Calu3 (cell line): ENCODE results near the gene BCLAF1. TPM values are rescaled to one million over a fixed set of nuclear protein-coding genes. Genes with fewer than 3 reads are reported as not detected.

Source experiments
- BruUV-seq: library from RNA; stranded (reverse); fragments of 400-500 nt; replicated peaks from 2 replicates; lab custom pipeline; 2021; lab: Mats Ljungman, UMichigan
- CTCF ChIA-PET: fragments of 300-600 bp; sonication (Branson Sonifier 250); formaldehyde crosslinking; loops from one replicate; lab custom pipeline; 2022; ENCODE audit warnings: antibody characterized with exemption; lab: Charles Lee
- DNase-seq: peaks from one replicate; pipeline ENCODE4 v3.0.0; 2022
- H3K27ac Mint-ChIP-seq: one replicate; pipeline ENCODE4 v1.8.0; 2022; ENCODE audit warnings: mixed read lengths; ENCODE audit not compliant: unreplicated experiment
- H3K27me3 Mint-ChIP-seq: one replicate; pipeline ENCODE4 v1.8.0; 2022; ENCODE audit warnings: mixed read lengths; ENCODE audit not compliant: unreplicated experiment
- H3K36me3 Mint-ChIP-seq: one replicate; pipeline ENCODE4 v1.8.0; 2022; ENCODE audit warnings: mild to moderate bottlenecking, moderate library complexity, mixed read lengths; ENCODE audit not compliant: insufficient read depth, unreplicated experiment
- H3K4me1 Mint-ChIP-seq: one replicate; pipeline ENCODE4 v1.8.0; 2022; ENCODE audit warnings: mild to moderate bottlenecking, low read depth, mixed read lengths; ENCODE audit not compliant: unreplicated experiment
- H3K4me3 Mint-ChIP-seq: one replicate; pipeline ENCODE4 v1.8.0; 2022; ENCODE audit warnings: mild to moderate bottlenecking, low read depth, moderate library complexity, mixed read lengths; ENCODE audit not compliant: unreplicated experiment
- H3K9me3 Mint-ChIP-seq: one replicate; pipeline ENCODE4 v1.8.0; 2022; ENCODE audit warnings: low read depth, mixed read lengths; ENCODE audit not compliant: unreplicated experiment
- CTCF ChIP-seq: fragments of 200-600 bp; IDR thresholded peaks from one replicate; pipeline ENCODE4 v1.8.0; 2022; ENCODE audit warnings: antibody characterized with exemption; ENCODE audit not compliant: unreplicated experiment
- intact Hi-C: fragments of 100-400 bp; cut with micrococcal nuclease; formaldehyde crosslinking; loops from one replicate; pipeline ENCODE4 v1.10.0; 2022; ENCODE audit not compliant: unreplicated experiment
- total RNA-seq: library from RNA; stranded (reverse); gene quantifications from 2 replicates; pipeline ENCODE4 v1.2.3, GENCODE V29; 2022

Gene BCLAF1
- total RNA-seq, 1 experiment from 2014 or later: 154 TPM

DNA sequence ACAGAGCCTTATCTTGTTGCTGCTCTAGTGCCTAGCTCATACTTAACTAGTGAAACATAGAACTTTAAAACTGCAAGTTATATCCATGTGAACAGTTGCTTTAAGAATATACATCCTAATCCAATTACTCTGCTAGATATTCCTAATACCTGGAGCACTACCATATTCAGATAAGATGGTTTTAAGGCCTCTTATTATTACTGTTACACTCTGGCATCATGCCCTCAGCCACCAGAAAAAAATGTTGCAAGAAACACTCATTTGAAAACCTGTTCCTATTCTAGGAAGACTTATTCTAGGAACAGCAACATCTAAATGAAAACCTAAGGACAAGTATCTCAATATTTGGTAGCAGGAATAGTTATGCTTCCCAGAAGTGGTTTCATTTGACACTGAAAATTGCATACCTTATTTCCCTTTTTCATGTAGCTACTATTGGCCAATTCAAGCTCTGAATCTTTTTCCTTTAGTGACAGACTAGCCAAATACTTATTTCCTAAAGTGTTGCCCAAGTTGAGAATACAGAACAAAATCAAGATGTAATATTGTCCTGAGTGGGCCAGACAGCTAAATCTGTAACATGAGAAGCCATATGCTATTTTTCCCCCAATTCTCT, 34.7 kb downstream of the BCLAF1 start:
- Mint-ChIP-seq H3K4me3 (no peak overlapping the region), H3K9me3 (no peaks in the 10 kb centered on the region)
- intact Hi-C loops: no loop called here

GRCh38 chr6:136253734-136254133, 35.9 kb downstream of the BCLAF1 start:
- CTCF ChIA-PET: interaction anchor here (0.5 to 0.7 kb wide), 2 partner anchors 336 to 1753 kb away, joined by 3 to 8 read pairs; no protein-coding TSS in a partner anchor
- no peak for TF ChIP-seq CTCF
- H3K9me3 Mint-ChIP-seq: no peaks in the 10 kb centered on the region
- no TSS peak for BruUV-seq
- peaks cover 4% of the 10 kb centered on the region for H3K4me1 Mint-ChIP-seq
- H3K27ac Mint-ChIP-seq: no peak overlapping the region
- peaks cover 28% of the 10 kb centered on the region for H3K36me3 Mint-ChIP-seq
- no peak for DNase-seq
- intact Hi-C loops: no loop called here
- no peak overlapping the region for H3K4me3 Mint-ChIP-seq
- no peaks in the 10 kb centered on the region for H3K27me3 Mint-ChIP-seq

More for the DNA sequence above, 34.7 kb downstream of the BCLAF1 start:
- no peak for DNase-seq
- no peak for TF ChIP-seq CTCF
- Mint-ChIP-seq H3K36me3 (peaks cover 18% of the 10 kb centered on the region), H3K27me3 (no peaks in the 10 kb centered on the region), H3K27ac (no peak overlapping the region), H3K4me1 (no peaks in the 10 kb centered on the region)
- BruUV-seq: no TSS peak
- CTCF ChIA-PET: no interaction called here

DNA sequence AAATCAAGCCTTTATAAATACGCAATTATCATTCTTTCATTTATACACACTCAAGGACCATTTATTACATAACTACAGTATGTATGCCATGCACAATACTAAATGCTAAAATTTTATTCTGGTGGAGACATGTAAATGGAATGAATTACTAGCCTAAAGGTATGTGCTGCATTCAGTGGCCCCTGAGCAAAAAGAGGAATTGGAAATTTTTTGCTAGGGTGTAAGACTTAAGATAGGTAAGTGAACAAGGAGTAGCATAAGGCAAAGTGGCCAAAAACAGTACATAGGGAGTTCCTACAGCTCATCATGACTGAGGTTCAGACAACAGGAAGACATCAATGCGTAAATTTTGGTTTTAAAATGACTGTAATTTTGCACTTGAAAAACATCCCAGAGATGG, 37.2 kb downstream of the BCLAF1 start:
- TF ChIP-seq CTCF: no peak
- Mint-ChIP-seq H3K9me3 (no peaks in the 10 kb centered on the region), H3K27ac (no peak overlapping the region), H3K27me3 (no peaks in the 10 kb centered on the region), H3K4me3 (no peak overlapping the region), H3K36me3 (peaks cover 28% of the 10 kb centered on the region), H3K4me1 (peaks cover 16% of the 10 kb centered on the region)
- no TSS peak for BruUV-seq
- intact Hi-C loops: no loop called here
- no peak for DNase-seq
- CTCF ChIA-PET: no interaction called here

- TF ChIP-seq CTCF: no peak
- intact Hi-C loops: no loop called here
- H3K9me3 Mint-ChIP-seq: no peaks in the 10 kb centered on the region
- no peak for DNase-seq
- CTCF ChIA-PET: no interaction called here
- no peak overlapping the region for H3K4me3 Mint-ChIP-seq
- no peaks in the 10 kb centered on the region for H3K27me3 Mint-ChIP-seq
- H3K27ac Mint-ChIP-seq: no peak overlapping the region
- H3K36me3 Mint-ChIP-seq: peaks cover 28% of the 10 kb centered on the region
- H3K4me1 Mint-ChIP-seq: peaks cover 16% of the 10 kb centered on the region
- no TSS peak for BruUV-seq
Measured at GRCh38 chr6:136251394-136251793, 38.3 kb downstream of the BCLAF1 start.
